ENCODE results near the gene PRAMEF10.
A peak's percentile ranks its signal among the peaks of the same experiment; 100 is the strongest.
"Not testable (repeated sequence)": the region's sequence is repeated elsewhere in the genome, so short reads cannot be mapped to it uniquely, and the experiment has no call there.

PRAMEF10 gene

GRCh38 chr1:12898170-12898569, at the start of gene PRAMEF10:
TSS of gene PRAMEF10 (minus strand) at chr1:12898270. CDS start at chr1:12895847, 2,423 bp downstream.
- DNase-seq (ENCODE audit: insufficient read length, low spot score); FAIRE-seq: not testable (repeated sequence)

DNA sequence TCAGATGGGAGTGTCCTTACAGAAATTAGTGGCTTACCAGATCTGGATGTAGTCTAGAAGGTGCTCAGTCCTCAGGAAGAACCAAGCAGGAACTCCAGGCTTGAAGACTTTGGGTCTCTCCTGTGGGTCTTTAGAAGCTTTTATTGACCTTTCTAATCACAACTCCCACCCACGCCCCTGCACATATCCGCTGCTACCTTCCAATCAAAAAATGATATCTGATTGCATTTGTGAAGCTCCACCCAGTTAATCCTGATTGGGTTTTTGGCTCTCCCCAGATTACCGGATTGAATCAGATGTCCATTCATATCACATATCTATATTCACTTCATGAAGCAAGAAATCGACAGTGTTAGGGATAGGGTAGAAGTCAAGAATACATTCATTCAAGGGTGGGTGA, 49.4 kb upstream of the PRAMEF10 start, which contains the start of gene PRAMEF6:
TSS of gene PRAMEF6 (minus strand) at position 101 of the 400 bp plus-strand sequence. CDS start 5,062 bp downstream, outside the sequence.
- not testable (repeated sequence) for FAIRE-seq; DNase-seq (ENCODE audit: insufficient read length, low spot score)

- DNase-seq (ENCODE audit: insufficient read length, low spot score), result not testable (repeated sequence)
- FAIRE-seq, result peak; percentile 53
These were observed 26.3 kb upstream of the PRAMEF10 start for GRCh38 chr1:12924368-12924767.

DNA sequence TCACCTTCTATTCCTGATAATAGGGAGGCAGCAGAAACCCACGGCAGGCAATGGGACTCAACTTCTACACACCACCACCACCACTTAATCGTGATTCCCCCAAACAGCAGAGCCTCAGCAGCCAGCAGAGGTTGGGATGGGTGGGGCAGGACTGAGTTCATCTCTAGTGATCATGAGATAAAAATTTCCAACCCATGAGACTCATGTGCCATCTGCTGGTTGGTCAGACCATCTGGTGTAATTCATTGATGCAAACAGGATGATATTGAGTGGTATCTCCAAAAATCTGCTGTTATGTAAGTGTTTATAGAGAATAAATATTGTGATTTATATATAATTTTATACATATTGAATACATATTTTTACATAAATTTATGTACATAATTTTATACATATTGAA, 23.7 kb upstream of the PRAMEF10 start:
- FAIRE-seq; DNase-seq (ENCODE audit: insufficient read length, low spot score): not testable (repeated sequence)

DNA sequence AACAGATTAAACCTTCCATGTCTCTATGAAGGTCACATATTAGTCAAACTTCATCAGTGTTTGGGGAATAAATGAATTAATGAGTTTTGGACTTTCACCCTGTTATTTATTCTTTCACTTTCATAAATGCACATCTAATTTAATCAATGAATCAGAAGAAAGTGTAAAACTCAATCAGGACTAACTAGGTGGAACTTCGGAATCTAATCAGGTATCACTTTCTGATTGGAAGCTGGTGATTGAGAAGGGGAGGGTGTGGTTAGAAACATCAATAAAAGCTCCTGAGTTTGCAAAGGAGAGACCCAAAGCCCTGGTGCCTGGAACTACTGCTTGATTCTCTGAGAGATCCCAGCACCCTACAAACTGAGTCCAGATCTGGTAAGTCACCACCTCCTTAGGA, 18.2 kb upstream of the PRAMEF10 start, which contains the start of gene PRAMEF7:
TSS of gene PRAMEF7 (plus strand) at position 301 of the 400 bp plus-strand sequence. CDS start 1,083 bp downstream, outside the sequence.
- not testable (repeated sequence) for FAIRE-seq; DNase-seq (ENCODE audit: insufficient read length, low spot score)

DNA sequence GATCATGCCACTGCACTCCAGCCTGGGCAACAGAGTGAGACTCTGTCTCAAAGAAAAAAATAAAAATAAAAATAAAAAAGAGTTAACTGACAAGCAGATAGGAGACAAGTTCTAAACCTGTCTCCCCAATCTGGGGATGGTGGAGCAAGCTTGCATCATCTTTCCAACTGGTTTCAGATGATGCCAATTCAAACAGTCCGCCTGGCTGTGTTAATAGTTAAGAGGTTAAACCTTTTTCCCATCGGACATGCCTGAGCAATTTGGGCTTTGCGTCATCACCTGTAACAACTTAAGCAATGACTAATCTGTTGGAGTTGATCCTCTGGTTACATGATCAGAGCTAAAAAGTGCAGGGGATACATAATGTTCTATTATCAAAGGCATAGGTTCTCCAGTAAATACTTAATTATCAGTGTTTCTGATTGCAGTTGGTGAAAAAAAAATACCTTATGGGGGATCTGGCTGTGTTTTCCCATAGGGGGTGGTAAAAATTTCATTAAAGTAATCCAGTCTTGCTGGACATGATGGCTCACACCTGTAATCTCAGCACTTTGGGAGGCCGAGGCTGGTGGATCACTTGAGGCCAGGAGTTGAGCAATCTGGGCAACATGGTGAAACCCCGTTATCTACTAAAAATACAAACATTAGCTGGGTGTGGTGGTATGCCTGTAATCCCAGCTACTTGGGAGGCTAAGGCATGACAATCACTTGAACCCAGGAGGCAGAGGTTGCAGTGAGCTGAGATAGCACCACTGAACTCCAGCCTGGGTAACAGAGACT, 5.9 kb upstream of the PRAMEF10 start:
- not testable (repeated sequence) for FAIRE-seq; DNase-seq (ENCODE audit: insufficient read length, low spot score)

GRCh38 chr1:12899186-12899585, 1.1 kb upstream of the PRAMEF10 start:
- DNase-seq (ENCODE audit: insufficient read length, low spot score); FAIRE-seq: not testable (repeated sequence)

- not testable (repeated sequence) for DNase-seq (ENCODE audit: insufficient read length, low spot score); FAIRE-seq
These were observed 12.0 kb downstream of the PRAMEF10 start, which contains the start of gene PRAMEF4 for GRCh38 chr1:12886101-12886500. TSS of gene PRAMEF4 (minus strand) at chr1:12886201. CDS start at chr1:12883394, 2,807 bp downstream.

- FAIRE-seq; DNase-seq (ENCODE audit: insufficient read length, low spot score): not testable (repeated sequence)
These were observed 19.6 kb downstream of the PRAMEF10 start for GRCh38 chr1:12878453-12878852.

DNA sequence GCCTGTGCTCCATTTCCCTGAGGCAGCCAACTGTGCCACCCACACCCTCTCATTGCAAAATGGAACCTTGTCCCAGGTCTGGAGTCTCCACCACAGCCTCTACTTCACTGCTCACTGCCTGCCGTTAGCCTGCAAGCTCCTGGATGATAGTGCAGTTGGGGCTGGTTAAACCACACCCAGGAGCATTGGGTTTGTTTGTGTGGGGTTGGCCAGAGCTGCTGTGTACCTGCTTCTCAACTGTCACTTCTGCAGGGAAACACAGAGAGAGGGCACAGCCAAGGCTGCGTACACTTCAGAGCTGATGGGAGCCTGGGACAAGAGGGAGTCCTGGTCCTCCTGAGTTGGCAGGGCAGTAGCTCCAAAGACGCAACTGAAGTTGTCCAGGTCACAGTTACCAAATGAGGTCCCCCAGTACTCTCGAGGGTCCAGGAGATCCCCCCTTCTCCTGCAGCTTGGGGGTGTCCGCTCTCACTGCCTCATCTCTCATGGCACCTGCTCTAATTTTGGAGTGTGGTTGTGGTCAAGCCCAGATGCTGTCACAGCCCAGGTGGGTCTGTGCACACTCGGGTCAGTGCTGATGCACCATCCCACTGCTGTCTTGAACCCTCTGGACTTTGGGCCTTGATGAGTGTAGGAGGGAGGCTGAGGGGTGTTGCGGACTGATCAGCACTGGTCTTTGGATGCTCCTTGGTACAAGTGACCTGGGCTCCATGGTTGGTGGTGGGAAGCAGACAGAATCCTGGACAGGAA, 34.8 kb downstream of the PRAMEF10 start:
- FAIRE-seq; DNase-seq (ENCODE audit: insufficient read length, low spot score): not testable (repeated sequence)

GRCh38 chr1:12856786-12857185, 41.3 kb downstream of the PRAMEF10 start, which contains the start of gene PRAMEF2:
TSS of gene PRAMEF2 (plus strand) at chr1:12857086. CDS start at chr1:12859010, 1,924 bp downstream.
- not testable (repeated sequence) for FAIRE-seq; DNase-seq (ENCODE audit: insufficient read length, low spot score)

- DNase-seq (ENCODE audit: insufficient read length, low spot score) (no peak), FAIRE-seq (no peak)
These were observed 46.3 kb downstream of the PRAMEF10 start for GRCh38 chr1:12851779-12852178.

- FAIRE-seq; DNase-seq (ENCODE audit: insufficient read length, low spot score): not testable (repeated sequence)
These were observed 49.5 kb downstream of the PRAMEF10 start, which contains the start of gene HNRNPCL1 for GRCh38 chr1:12848620-12849019. TSS of gene HNRNPCL1 (minus strand) at chr1:12848720. CDS start at chr1:12848289, 431 bp downstream.

All from GM19239 (cell line).